Measurements from ENCODE around the gene TNFRSF21. TPM values are rescaled to one million over a fixed set of nuclear protein-coding genes. Genes with fewer than 3 reads are reported as not detected.

The TNFRSF21 gene
- total RNA-seq, 1 donor from 2014 or later = 10.9 TPM

GRCh38 chr6:47262231-47262630 is 47.5 kb downstream of the TNFRSF21 start:
- intact Hi-C loops (cut with DNase I) = no loop called here
- DNase-seq (no peak), ATAC-seq (ENCODE audit: poor library complexity) (no peak)

GRCh38 chr6:47261191-47261590 is 48.5 kb downstream of the TNFRSF21 start:
- DNase-seq = no peak
- no peak for ATAC-seq (ENCODE audit: poor library complexity)
- intact Hi-C loops (cut with DNase I) = no loop called here

DNA sequence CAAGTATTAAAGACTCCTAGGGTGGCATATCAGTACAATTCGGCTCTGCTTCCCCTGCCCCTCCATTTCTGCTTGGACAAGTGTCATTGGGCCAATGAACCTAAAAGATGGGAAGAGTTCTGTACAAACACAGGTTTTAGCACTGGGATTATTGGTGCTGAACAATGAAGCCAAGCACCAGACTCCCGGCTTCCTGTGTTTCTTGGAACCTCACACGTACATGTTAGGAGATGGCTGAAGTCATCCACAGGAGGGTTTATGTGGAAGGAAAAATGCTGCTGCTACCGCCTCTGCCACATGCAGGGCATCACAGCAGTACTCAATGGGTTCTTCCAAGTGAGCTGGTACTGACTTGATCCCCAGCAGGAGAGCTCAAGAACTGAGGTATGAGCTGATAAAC is 49.7 kb downstream of the TNFRSF21 start:
- ATAC-seq (ENCODE audit: poor library complexity) = no peak
- DNase-seq = no peak
- intact Hi-C loops (cut with DNase I) = no loop called here

- ATAC-seq (ENCODE audit: poor library complexity) = no peak
- DNase-seq = no peak
- intact Hi-C loops (cut with DNase I) = no loop called here
Observed at GRCh38 chr6:47258724-47259347, 50.9 kb downstream of the TNFRSF21 start.

- ATAC-seq (ENCODE audit: poor library complexity) = no peak
- no peak for DNase-seq
- intact Hi-C loops (cut with DNase I) = no loop called here
Observed at GRCh38 chr6:47256981-47257730, 52.5 kb downstream of the TNFRSF21 start.

DNA sequence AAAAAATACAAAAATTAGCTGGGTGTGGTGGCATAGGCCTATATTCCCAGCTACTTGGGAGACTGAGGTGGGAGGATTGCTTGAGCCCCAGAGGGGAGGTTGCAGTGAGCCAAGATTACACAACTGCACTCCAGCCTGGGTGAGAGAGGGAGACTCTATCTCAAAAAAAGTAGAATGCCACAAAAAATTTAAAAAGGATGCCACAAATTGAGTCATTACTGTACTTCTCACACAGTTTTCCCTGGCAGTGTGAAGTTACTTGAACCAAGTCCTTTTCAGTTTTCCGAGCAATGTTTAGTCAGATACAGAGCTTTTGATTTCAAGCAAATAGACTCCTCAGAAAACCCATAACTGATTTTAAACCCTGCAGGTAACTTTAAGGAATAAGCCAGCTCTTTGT is 53.3 kb downstream of the TNFRSF21 start:
- ATAC-seq (ENCODE audit: poor library complexity) (peak; percentile 18), DNase-seq (no peak)
- intact Hi-C loops (cut with DNase I) = no loop called here

- DNase-seq (no peak), ATAC-seq (ENCODE audit: poor library complexity) (no peak)
- intact Hi-C loops (cut with DNase I) = no loop called here
Observed at GRCh38 chr6:47254906-47255305, 54.8 kb downstream of the TNFRSF21 start.

DNA sequence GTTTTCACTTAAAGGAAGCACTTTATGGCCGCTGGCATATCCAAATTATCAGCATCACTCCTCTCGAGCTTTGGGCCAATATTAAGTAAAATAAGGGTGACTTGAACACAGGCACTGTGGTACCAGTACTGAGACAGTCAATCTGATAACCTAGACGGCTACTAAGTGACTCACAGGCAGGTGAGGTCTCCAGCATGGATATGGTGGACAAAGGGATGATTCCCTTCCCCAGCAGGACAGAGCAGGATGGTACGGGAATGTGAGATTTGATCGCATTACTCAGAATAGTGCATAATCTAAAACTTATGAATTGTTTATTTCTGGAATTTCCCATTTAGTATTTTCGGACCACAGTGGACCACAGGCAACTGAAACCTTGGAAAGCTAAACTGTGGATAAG is 55.7 kb downstream of the TNFRSF21 start:
- DNase-seq (no peak), ATAC-seq (ENCODE audit: poor library complexity) (no peak)
- intact Hi-C loops (cut with DNase I) = no loop called here

DNA sequence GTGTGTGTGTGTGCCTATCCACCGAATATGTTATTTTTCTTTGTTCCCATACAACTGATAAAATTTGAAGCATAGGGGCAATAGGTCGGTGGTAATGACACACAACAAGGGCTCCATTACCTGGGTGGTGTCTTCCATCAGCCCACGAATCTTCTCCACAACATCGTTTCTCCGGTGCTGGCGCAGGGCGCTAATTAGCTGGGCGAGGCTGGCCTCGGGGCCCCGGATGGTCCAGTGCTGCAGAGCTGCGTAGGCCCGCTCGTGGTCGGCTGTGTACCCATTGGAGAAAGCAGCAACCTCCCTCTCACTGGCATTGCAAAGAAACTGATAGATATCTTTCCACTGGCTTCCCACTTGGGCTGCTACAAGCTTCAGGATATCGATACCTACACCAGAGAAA is 56.6 kb downstream of the TNFRSF21 start:
- intact Hi-C loops (cut with DNase I) = no loop called here
- DNase-seq = no peak
- no peak for ATAC-seq (ENCODE audit: poor library complexity)

GRCh38 chr6:47252633-47253032 is 57.1 kb downstream of the TNFRSF21 start:
- no peak for ATAC-seq (ENCODE audit: poor library complexity)
- intact Hi-C loops (cut with DNase I) = no loop called here
- no peak for DNase-seq

DNA sequence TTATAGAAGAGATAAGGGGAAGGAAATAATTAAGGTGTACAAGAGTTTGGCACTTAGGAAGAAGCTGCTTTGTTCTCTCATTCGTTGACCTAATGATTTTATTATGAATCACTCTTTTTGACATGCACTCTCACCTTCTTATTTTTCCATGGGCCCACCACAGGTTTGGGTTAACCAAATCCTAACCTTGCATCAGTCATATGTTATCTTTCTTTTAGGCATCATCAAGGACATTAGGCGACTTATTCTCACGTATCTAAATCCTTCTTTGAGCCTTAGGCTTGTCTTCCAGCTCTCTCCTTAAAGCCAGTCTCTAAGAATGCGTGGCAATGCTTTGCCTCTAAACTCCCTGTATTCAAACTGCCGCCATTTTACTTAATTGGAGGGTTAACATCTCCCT is 58.3 kb downstream of the TNFRSF21 start:
- ATAC-seq (ENCODE audit: poor library complexity) (no peak), DNase-seq (no peak)
- intact Hi-C loops (cut with DNase I) = no loop called here

- ATAC-seq (ENCODE audit: poor library complexity) = no peak
- DNase-seq = no peak
- intact Hi-C loops (cut with DNase I) = no loop called here
Observed at GRCh38 chr6:47250302-47250701, 59.4 kb downstream of the TNFRSF21 start.

DNA sequence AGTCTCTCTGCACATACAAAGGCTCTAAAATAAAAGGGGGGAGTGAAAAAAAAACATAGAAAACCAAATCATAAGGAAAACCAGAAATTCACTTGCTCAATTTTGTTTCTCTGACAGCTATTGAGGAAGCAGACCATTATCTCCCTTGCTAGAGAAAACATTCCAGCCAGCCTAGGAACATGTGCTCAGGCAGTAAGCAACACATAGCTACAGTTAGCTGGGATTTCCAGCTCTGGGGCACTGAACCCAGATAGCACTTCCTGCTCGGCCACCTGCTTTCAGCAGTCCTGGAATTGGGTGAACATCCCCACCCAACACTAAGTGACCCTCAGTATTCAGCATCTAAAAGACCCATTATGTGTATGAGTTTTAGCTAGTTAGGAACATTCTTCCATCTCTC is 61.3 kb downstream of the TNFRSF21 start:
- DNase-seq = no peak
- intact Hi-C loops (cut with DNase I) = loop anchor here (10.0 kb wide), 1 partner anchor 104 kb away; no protein-coding TSS in a partner anchor
- ATAC-seq (ENCODE audit: poor library complexity) = peak; percentile 20

- intact Hi-C loops (cut with DNase I) = loop anchor here (10.0 kb wide), 1 partner anchor 103 kb away; no protein-coding TSS in a partner anchor
- peak; percentile 78 for ATAC-seq (ENCODE audit: poor library complexity)
- DNase-seq = no peak
Observed at GRCh38 chr6:47247227-47247797, 62.4 kb downstream of the TNFRSF21 start.

DNA sequence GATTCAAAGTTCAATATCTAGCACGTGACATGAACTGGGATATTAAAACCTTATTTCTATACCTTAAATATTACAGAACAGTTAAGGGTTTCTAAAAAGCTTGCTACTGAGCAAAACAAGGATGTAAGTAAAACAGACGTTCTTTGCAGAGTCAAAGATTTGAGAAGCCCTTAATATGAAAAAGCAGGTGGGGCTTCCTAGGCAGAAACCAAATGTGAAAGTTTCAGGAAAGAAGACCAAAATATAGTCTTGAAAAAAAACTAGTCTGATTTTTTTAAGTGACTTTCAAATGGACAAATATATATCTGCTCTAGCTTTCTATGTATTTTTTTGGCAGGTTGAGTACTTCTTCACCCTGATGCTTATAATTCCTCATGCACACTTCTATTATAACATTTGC is 63.2 kb downstream of the TNFRSF21 start:
- intact Hi-C loops (cut with DNase I) = loop anchor here (10.0 kb wide), 1 partner anchor 102 kb away; no protein-coding TSS in a partner anchor
- ATAC-seq (ENCODE audit: poor library complexity) = no peak
- no peak for DNase-seq

GRCh38 chr6:47245745-47246371 is 63.8 kb downstream of the TNFRSF21 start:
- DNase-seq (no peak), ATAC-seq (ENCODE audit: poor library complexity) (no peak)
- intact Hi-C loops (cut with DNase I) = loop anchor here (10.0 kb wide), 1 partner anchor 101 kb away; no protein-coding TSS in a partner anchor

DNA sequence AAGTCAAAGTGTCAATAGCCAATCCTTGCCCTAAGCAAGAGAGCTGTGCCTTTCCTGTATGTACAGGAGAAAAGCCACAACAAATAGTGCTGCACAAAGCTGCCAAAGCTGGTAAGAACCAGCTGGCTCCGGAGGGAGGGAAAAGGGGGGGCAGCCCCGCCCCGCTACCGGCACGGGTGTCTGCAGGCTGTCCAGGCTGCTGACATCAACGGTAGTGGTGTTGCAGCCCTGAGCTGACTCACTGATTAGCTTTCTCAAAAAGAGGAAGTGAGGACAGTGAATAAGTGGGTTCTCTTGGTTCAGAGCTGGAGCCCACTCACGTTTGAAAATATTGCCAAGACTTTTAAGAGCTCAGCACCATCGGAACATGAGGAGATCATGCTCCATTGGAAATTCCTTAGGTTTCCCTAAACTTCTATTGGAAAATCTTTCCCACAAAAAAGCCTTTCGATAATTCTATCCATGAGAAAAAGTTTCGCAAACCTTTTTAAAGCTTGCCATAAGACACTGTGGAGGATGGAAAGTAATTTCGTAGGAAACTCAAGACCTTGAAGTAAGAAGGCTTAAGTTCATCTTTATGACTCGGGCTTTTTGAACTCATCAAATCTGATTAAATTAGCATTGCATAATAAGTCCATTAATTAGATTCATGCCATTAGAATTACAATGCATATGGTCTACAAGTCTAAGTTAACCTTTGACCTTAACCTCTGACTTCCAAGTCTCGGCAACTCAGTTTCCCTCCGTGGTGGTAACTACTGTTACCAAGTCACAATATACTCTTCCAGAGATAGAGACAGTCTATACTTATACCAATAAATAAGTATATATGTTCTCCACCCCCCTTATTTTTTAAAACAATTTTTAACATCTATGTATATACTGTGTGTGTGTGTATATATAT is 67.0 kb downstream of the TNFRSF21 start:
- peak; percentile 92 for DNase-seq
- intact Hi-C loops (cut with DNase I) = loop anchor here (5.0 to 10.0 kb wide), 2 partner anchors 65 to 98 kb away; partner anchors contain the start of gene TNFRSF21
- peak; percentile 96 for ATAC-seq (ENCODE audit: poor library complexity)

DNA sequence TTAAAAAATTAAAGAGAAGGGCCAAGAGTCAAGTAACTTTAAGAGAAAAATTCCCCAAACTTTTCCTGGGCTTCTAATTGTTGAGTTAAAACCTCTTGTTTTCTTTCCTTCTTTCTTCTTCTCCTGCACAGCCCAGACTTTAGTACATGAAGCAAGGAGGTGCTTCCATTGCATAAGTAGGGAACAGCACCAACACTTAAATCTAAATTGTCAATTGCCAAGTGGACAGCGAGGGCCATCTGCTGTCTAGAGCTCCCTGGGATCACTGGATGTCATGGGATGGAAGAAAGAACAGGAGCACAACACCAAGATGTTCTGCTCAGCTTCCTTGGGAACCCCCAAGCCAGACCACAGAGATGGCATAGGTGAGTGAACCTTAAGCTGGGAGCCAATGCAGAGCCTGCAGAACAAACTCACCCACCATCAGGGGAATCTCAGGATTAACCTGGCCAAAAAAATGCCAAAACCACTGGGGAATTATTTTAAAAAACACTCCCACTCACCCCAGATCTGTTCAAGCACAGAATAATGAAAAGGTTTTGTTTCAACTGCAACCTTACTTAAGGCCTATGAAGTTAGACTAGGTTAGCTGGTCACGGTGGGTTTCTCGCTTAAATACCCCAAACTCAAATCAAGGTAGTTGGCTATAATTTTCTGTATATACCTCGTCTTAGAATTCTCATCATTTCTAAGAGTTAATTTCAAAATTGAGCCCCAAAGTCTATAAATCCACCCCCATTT is 67.8 kb downstream of the TNFRSF21 start:
- DNase-seq (no peak), ATAC-seq (ENCODE audit: poor library complexity) (peak; percentile 70)
- intact Hi-C loops (cut with DNase I) = loop anchor here (5.0 to 10.0 kb wide), 2 partner anchors 65 to 97 kb away; partner anchors contain the start of gene TNFRSF21

Data from Right ventricle myocardium superior (tissue), 1 donor.